Measurements from ENCODE around the gene SHISAL1.

DNA sequence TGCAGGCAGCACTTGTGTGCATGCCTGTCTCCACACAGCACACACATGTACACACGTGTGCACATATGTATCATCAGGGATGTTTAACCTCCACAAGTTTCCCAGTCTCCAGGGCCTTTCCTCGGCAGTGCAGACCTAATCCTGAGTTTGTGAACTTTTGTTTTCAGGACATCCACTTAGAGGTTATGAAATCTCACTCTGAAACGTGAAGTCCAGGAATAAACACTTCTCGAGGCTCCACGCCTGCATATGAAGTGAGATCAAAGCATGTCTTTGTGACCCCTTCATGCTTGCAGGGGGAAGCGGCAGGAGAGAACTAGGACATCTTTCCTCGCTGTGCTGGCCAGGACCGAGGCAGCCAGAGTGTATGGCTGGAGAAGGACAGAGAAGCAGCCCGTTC lies 3.1 kb downstream of the SHISAL1 start:
- no peak for TF ChIP-seq CTCF (IDR thresholded peaks at IDR 0.05)
- TF ChIP-seq POLR2A (IDR thresholded peaks at IDR 0.05): no peak
